NB4 (cell line): ENCODE measurements around the gene TMEM80.

Source experiments
- CTCF ChIP-seq: IDR thresholded peaks from one replicate; pipeline ENCODE4 v1.5.1; 2012; ENCODE audit warnings: low read depth, low read length
- POLR2A ChIP-seq: IDR thresholded peaks from 2 replicates; pipeline ENCODE4 v1.6.1; 2011; ENCODE audit warnings: mild to moderate bottlenecking; ENCODE audit not compliant: insufficient read length; ENCODE audit errors: extremely low read depth

GRCh38 chr11:742571-743201 is 47.1 kb downstream of the TMEM80 start:
- TF ChIP-seq CTCF (no peak), POLR2A (no peak)
